ENCODE results near the gene TAOK3.

DNA sequence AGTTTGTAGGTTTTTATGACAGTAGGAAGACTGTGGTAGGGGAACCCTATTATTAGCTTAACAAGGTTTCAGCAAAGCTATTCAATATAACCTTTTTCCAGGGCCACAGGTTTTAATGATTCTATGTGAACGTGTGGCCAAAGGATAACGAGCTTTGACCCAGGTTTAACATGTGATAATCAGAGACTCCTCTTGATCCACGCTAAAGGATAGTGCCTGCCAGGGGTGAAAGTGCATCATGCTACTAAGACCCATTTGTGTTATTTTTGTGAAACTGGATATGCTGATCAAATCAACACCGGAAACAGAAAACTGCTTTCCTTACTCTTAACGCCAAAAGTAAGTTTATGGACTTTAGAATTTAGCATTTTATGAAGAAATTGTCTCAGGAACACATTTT, 909 bp upstream of the TAOK3 start:
- TF ChIP-seq ZBTB8A (IDR thresholded peaks at IDR 0.05; ENCODE audit: partially characterized antibody) = no peak
- no peak for TF ChIP-seq POLR2A (conservative IDR thresholded peaks at IDR 0.05)
- no peak for TF ChIP-seq TAF1 (IDR thresholded peaks at IDR 0.05; ENCODE audit: control insufficient read depth, extremely low read depth, insufficient read depth, low read length, severe bottlenecking)
- TF ChIP-seq, protein P1, sequence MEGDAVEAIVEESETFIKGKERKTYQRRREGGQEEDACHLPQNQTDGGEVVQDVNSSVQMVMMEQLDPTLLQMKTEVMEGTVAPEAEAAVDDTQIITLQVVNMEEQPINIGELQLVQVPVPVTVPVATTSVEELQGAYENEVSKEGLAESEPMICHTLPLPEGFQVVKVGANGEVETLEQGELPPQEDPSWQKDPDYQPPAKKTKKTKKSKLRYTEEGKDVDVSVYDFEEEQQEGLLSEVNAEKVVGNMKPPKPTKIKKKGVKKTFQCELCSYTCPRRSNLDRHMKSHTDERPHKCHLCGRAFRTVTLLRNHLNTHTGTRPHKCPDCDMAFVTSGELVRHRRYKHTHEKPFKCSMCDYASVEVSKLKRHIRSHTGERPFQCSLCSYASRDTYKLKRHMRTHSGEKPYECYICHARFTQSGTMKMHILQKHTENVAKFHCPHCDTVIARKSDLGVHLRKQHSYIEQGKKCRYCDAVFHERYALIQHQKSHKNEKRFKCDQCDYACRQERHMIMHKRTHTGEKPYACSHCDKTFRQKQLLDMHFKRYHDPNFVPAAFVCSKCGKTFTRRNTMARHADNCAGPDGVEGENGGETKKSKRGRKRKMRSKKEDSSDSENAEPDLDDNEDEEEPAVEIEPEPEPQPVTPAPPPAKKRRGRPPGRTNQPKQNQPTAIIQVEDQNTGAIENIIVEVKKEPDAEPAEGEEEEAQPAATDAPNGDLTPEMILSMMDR (IDR thresholded peaks at IDR 0.05 in 2 of 3, conservative IDR thresholded peaks at IDR 0.05 in 1 of 3; ENCODE audit: insufficient read depth in 2 of 3, low read depth in 1 of 3, low read length in 3 of 3) = no peak
- no peak for TF ChIP-seq NELFE (IDR thresholded peaks at IDR 0.05; ENCODE audit: insufficient read depth, insufficient read length)
- no peak for TF ChIP-seq CBX1 (IDR thresholded peaks at IDR 0.05; ENCODE audit: low read depth)
- no peak for TF ChIP-seq JUN (IDR thresholded peaks at IDR 0.05; ENCODE audit: borderline replicate concordance, low read depth, low read length)
- no peak for TF ChIP-seq JUN (CRISPR knock-in tag; IDR thresholded peaks at IDR 0.05; ENCODE audit: borderline replicate concordance)
- no peak for TF ChIP-seq CEBPB (tag; IDR thresholded peaks at IDR 0.05)
- TF ChIP-seq YY1 (IDR thresholded peaks at IDR 0.05; ENCODE audit: borderline replicate concordance in 1 of 3, control insufficient read depth in 1 of 3, extremely low read depth in 1 of 3, insufficient read depth in 3 of 3, insufficient read length in 1 of 3, insufficient replicate concordance in 2 of 3, low read depth in 1 of 3, low read length in 2 of 3) = no peak
- no peak for TF ChIP-seq NCOA6 (IDR thresholded peaks at IDR 0.05)
- no peak for TF ChIP-seq ZBTB7A (IDR thresholded peaks at IDR 0.05; ENCODE audit: borderline replicate concordance, control insufficient read depth, low read depth, low read length)
- TF ChIP-seq SMARCC2 (IDR thresholded peaks at IDR 0.05; ENCODE audit: low read depth) = no peak
- TF ChIP-seq POLR2AphosphoS5 (IDR thresholded peaks at IDR 0.05; ENCODE audit: control insufficient read depth, insufficient read depth, low read depth, low read length) = peak; percentile 38; the same call in 1 of the 2 replicates

Measured in K562 (cell line).